Left lobe of liver (tissue), 2 donors: ENCODE results near the gene BCL2L11. TPM values are rescaled to one million over a fixed set of nuclear protein-coding genes. Genes with fewer than 3 reads are reported as not detected.

Source experiments
- ATAC-seq: fragments of 200-7000 bp; cut with Tn5 transposase; one replicate; pipeline ENCODE4 v1.9.1; 2020; ENCODE audit warnings: mild to moderate bottlenecking, moderate library complexity
- DNase-seq: peaks from one replicate; pipeline ENCODE4 v3.0.0-alpha.2; 2020; ENCODE audit warnings: low spot score
- total RNA-seq: library from RNA; stranded (reverse); gene quantifications from one replicate; pipeline ENCODE4 v1.2.1, GENCODE V29; 2021
- donor health status: DM: no; HTN: no; CAD: no; lungs with moderate emphysema.
- donor health status: DM: no; HTN: yes; CAD: no.

BCL2L11 gene
- total RNA-seq, 1 donor from 2014 or later = 9.1 TPM

DNA sequence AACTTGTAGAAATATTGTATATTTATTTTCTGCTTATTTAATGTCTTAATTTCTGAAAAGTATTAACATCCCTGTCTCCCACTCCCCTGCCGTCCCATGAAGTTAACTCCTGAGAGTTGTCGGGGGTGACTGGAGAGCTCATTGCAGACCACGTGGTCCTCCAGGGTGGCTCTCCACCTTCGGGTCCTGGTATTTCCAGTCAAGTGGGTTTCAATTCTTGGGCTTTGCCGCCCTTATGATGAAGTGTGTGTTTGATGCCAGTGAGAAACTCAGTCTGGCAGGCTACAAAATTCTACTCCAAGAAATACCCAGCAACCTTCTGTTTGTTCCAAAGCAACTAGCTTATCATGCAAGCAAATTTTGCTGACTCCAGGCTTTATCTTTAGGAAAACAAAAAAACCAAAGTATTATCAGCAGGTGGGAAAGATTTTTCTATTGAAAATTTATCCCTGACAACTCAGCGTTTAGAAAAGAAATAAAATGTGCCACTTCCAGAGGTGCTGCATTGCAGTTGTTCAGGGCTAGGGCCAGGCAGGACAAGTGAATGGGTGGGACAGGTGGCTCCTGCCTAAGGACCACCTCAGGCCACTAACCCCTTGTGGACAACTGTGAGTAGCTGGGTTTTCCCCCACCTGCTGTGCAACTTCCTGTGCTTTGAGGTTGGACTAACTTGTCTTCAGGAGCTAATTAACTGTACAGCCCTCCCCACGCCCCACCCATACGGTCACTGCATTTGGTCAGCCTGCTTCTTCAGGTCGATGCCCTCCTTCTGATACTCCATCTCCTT is 46.6 kb downstream of the BCL2L11 start:
- DNase-seq (no peak), ATAC-seq (no peak)

DNA sequence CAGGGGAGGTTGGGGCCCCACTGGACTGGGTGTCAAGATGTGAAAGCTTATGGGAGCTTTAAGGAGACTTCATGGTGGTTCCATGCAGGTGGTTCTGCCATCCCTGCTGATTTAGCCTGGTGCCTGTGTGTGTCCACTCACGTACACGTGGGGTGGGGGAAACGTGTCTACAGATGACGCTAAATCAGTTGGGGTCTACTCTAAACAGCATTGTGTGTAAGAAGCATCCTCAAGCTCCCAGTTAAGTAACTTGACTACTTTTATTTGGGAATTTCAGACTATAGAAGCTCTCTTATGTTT is 47.1 kb downstream of the BCL2L11 start:
- no peak for ATAC-seq
- no peak for DNase-seq

DNA sequence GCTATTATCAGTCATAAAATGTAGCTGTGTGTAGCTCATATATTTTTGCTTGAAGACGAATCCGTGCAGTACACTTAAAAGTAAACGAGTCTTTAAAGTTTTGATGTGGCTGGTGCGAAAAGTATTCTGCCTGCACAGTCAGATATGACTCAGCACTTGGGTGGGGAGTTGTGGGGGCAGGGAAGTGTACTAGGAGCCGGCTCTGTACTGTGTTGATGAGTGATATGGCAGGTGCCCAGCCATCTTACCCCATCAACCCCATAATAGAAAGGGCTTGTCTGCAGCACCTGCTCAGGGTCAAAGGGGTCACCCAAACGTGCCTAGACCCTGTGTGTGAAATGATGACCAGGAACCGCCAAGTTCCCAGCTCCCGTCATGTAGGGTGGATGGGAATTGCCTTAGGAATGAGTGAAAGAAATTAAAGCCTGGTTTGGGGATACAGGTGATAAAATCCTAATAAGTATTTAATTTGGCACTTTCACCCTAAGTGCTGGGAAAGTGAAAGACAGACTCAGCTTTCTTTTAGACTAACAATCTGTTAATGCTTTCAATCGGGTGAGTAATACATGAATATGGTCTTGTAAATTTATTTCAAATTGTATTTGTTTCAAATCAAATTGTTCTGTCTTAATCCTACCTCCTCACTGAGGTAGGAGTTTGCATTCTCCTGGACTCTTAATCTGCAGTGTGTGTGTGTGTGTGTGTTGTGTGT is 48.0 kb downstream of the BCL2L11 start:
- DNase-seq = no peak

DNA sequence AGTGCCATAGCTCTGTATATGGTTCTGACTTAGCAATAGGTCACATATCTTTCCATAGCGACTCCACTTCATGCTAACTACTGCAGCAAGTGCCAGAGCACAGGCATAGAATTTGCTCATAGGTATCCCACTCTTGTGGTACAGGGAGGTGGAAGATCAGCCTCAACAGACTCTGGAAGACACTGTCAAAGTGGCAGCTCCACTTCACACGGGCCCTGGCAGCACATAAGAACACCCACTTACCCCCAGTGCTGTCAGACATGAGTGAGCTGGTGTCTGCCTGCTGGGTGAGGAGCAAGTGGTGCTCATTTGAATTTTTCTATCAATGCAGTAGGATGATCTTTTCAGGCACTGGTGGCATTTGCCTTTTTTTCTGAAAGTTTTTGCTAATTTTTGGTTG is 48.6 kb downstream of the BCL2L11 start:
- ATAC-seq (no peak), DNase-seq (no peak)

More for the DNA sequence above, 48.0 kb downstream of the BCL2L11 start:
- peak; percentile 61 for ATAC-seq

DNA sequence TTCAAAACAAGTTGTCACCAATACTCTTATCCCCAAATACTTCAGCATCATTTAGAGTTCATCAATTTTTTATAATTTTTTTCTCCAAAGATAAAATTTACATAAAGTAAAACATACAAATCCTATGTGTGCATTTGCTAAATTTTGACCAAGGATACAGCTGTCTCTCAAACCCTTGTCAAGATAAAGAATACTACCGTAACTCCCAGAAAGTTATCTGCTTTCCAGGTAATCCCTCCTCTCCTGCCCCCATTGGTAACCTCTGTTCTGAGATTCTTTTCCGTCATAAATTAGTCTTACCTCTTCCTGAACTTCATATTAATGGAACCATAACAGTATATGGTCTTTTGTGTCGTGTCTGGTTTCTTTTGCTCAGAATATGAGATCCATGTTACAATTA is 49.2 kb downstream of the BCL2L11 start:
- no peak for DNase-seq
- ATAC-seq = no peak

DNA sequence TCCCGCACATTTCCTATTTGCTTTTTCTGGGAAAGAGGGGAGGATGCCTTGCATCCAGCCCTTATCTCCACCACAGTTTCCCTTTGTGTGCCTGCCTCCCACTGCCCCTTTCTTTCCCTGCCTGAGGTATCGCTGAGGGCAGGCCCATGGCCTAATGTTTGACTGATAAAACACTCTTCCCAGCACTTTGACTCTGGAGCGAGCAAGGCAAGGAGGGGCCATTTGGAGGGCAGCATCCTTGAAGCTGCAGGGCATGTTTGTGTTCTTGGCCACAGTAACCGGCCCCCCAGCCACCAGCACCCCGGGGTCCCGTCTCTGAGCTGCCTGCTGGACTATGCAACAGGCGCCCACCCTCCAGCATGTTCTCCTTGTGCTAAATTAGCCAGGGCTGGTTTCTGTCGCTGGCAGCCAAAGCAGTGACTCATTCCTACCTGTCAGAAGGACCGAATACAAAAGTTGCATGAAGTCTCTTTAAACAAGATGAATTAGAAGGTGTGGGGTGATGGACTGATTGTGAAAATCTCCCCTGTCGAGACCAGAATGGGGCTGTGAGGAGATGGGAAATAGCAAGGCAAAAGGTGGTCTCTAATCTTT is 50.7 kb downstream of the BCL2L11 start:
- DNase-seq (no peak), ATAC-seq (no peak)

DNA sequence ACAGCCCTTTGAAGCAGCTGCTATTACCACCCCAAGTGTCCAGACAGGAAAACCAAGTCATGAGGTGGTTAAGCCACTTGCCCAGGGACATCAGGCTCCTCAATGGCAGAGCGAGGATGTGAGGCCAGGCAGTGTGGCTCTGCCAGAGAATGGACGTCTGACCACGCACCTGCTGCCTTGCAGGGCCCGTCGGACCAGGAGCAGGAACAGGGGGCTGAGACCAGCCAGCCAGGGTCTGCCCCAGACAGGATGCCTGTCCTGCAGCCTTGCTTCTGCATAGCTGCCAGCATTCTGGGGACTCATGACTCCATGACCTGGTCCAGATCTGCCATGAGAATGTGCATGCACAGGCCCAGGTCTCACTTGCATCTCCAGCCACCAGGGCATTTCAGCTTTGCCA is 52.0 kb downstream of the BCL2L11 start:
- ATAC-seq (no peak), DNase-seq (no peak)

DNA sequence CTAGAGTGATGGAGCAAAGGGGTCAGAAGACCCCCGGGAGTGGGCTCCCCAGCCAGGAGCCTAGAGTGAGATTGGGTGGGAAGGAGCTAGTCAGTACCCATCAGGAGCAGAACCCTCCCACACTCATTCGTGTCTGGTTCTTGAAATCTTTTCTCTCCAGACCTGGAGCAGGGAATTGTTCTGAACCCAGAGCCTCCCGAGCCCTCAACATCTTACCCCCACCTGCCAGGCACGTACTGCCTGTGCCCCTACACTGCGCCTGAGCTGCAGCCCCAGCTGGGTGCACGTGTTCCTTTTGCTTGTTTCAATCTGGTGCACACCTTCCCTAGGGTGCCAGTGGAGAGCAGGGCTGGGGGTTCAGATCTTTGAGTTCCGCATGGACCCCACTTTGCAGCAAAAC is 52.6 kb downstream of the BCL2L11 start:
- DNase-seq (no peak), ATAC-seq (no peak)

DNA sequence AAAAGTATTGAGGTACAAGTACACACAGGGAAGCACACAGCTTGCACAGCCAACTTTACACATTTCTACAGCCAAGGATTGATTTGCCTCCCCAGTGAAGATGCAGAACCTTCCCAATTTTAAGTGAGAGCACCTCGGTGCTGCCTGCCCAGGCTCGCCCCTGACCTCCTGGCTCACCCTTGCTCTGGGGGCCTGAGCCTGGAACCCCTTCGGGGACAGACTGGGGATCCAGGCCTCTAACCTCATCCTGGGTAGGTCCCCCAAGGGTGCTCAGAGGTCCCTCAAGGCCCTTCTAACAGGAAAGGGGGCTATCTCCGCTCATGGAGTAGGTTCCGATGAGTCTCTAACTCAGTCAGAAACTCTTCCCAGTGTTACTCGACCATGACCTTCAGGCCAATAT is 53.1 kb downstream of the BCL2L11 start:
- DNase-seq = no peak
- ATAC-seq = no peak

DNA sequence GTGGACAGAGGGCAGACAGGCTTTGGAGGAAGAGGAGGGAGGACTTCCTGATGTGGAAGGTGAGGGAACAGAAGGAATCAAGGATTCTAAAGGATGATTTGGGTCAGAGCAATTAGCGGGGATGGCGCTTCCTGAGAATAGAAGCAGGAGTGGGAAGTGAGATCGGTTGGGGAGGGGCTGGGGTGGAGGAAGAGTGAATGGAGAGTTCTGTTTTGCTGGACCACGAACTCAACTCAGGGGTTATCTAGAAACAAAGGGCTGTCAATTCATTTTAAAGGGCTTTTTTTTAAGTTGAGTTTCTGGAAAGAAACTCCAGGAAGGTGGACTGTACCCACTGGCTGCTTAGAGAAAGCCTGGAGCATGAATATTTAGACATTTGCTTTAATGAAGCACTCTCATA is 54.9 kb downstream of the BCL2L11 start:
- DNase-seq = no peak
- no peak for ATAC-seq

DNA sequence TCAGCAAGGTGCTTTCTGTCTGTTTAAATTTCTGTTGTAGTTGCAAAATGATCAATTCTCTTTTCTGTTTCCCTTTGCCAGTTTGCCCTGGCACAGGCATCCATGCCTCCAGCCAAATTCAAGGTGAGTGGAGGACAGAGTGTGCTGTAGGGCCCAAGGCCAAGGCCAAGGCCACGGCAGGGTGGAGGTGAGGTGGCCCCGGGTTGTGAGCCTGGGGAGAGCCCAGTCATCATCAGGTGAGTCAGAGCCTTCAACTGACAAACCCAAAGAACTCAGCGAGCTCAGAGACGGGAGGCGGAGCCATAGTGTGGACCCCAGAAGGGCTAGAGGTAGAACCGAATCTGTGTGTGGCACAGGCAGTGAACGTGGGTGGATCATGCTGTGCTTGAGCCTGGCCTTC is 55.7 kb downstream of the BCL2L11 start:
- ATAC-seq (peak; percentile 81), DNase-seq (peak; percentile 90)

DNA sequence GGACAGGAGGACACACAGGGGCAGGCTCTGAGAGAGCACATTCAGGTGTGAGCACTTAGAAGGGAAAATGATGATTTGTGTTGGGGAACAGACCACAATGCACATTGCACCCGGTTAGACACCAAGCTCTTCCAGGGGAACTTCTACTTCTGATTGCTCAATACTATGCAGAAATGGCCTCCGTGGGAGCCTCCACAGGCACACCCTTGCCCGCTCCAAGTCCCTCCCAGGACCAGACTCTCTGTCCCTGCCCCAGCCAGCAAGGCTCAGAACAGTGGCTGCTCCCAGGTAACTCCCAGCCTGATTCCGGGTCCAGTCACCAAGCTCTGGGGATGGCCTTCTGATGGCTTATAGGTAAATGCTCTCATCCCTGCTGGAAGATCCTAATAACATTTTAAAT is 56.2 kb downstream of the BCL2L11 start:
- ATAC-seq (peak; percentile 37), DNase-seq (no peak)

DNA sequence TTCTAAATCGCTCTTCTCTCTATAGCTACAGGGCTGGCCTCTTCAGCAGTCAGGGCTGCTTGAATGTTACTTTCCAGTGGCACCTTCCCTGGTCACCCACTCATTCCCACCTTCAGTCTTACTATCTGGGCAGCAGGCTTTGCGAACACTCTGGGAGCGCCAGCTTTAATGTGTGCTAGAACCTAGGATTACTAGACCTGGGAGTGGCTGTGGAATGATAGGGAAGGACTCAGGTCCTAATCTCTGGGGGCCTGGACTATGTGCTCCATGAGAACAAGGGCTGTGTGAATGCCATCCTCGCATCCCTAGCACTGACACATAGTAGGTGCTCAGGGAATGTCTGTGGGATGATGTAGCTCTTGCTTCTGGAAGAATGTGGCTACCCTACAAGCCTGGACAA is 57.6 kb downstream of the BCL2L11 start:
- no peak for ATAC-seq
- no peak for DNase-seq

DNA sequence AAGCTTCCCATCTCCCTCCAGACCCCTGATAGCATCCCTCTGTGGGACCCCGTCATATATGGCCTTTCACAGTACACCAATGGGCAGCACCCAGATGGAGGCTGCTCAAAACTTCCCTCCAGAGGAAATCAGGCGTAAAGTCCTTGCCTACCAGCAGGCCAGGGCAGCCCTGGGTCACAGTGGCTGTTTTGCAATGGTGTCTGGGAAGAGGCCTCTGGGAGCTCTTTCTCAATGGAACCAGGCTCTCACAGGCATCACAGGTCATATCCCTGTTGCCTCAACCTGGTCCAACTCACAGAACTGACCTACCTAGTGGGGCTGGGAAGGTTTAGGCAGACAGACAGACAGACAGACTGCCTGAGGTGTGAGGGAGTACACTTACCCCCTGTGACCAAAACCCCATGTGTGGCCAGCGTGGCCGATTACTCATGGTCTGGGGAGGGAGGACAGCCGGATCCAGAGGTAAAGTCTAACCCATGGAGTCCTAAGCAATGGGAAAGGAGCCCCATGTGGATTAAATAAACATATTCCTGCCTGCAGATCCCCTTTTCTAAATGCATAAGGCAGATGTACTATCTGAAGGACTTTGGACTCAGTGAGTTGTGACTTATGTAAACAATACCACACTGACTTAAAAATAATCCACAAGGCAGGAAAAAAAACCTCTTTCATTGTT is 58.2 kb downstream of the BCL2L11 start:
- DNase-seq (peak; percentile 92), ATAC-seq (peak; percentile 74)

DNA sequence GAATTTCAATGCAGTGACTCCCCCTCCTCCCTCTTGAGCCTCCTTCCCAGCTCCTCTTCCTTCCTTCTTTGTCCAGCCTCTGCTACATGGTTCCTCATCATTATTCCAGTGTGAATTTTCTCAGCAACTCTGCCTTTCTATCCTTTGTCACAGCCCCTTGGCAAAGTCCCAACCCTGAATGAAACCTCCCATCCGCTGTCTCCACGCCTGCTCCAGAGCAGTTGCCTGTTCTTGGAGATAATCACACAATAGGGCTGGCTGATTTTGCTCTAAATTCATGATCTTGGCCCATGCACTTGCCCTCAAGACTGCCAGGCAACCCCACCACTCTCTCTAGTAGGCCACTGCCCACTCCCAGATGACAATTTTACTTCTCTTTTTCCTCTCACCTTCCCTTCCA is 61.4 kb downstream of the BCL2L11 start:
- DNase-seq (no peak), ATAC-seq (no peak)

DNA sequence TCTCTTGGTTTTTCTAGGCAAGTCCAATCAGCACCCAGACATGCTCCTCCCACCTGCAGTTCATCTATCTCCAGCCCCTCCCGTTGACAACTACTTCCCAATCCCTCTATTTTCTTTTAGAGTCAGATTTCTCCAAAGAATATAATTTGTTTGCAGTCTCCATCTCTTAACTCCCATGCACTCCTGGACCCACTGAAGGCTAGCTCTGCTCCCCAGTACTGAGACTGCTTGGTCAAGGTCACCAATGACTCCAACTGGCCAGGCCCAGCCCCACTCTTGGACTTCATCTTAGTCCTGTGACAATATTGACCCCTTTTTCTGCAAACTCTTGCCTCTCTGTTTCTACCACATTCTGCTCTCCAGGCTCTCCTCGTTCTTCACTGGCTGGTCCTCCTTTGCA is 62.0 kb downstream of the BCL2L11 start:
- DNase-seq = no peak
- ATAC-seq = no peak

DNA sequence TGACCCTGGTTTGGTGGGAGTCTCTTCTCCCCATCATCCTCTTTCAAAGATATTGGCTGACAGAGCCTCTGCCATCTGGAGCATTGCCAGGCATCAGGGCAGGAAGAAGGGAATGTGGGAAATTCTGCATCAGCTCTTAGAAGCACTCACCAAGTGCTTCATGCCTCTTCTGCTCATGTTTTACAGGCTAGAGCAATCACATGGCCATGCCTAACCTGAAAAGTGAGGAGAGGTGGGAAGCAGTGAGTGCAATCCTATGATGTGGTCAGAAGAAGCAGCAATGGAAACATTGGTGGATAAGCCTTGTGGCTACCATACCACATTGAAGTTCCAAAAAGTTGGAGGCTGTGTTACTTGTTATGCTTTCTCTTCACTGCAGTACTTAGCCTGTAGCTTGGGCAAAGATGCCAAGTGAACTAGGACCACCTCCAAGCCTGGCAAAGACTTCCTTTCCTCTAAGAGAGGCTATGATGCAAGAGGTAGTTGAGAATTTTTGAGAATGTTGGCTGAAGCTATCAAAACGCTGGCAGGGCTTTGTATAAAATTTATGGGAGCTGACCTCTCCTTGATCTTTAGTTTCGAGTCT is 64.1 kb downstream of the BCL2L11 start:
- ATAC-seq = peak; percentile 45
- no peak for DNase-seq

DNA sequence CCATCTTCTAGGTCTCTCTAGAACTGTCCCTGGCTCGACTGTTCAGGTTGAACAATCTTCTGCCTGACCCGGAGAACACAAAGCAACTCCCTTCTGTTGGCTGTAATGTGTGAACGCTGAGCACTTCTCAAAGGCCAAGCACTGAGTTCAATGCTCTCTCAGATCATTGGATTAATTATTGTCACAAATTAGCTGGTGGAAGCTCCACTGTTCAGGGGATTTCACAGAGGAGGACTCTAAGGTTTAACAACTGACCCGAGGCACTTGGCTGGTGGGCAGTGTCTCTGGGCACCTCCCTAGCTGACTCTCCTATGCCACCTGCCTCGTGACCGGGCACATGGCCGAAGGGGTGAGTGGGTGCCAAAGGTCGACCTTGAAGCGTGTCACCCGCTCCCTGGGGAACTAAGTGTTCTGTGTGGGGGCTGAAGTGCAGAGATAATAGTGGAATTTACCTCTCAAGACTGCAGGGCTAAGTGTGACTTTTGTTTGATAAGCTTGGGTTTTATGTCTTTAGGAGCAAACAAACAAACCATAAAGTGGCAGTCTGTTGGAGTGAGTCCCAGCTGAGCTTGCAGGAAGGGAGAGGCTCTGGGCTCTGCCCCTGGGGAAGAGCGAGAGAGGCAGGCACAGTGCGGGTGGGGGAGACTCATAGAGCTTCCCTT is 64.8 kb downstream of the BCL2L11 start:
- DNase-seq = peak; percentile 74

DNA sequence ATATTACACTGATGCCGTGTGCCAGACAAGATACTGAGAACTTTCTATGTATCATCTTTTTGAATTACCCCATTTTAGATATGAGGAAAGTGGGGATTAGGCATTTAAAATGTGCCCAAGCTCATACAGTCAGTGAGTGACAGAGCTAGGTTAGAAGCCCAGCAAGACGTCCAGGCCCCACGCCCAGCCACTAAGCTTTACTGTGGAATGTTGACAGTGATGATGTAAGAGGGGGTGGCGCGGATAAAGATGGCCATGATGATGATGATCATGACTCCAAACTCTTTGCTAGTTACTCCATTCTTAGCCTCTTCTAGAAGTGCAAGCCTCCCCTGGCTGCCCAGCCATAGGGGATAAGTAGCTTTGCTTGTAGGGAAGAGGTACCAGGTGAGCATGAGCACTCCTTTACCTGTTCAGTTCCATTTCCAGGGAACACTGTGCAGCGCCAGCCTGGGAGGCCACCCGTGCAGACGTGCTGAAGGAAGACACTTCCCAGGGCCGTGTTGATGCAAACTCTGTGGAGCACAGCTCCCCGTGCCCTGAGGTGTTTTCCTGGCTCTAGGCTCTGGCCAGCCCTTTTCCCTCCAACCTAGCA is 65.5 kb downstream of the BCL2L11 start:
- DNase-seq (no peak), ATAC-seq (no peak)

More for the DNA sequence above, 64.8 kb downstream of the BCL2L11 start:
- ATAC-seq = peak; percentile 81

DNA sequence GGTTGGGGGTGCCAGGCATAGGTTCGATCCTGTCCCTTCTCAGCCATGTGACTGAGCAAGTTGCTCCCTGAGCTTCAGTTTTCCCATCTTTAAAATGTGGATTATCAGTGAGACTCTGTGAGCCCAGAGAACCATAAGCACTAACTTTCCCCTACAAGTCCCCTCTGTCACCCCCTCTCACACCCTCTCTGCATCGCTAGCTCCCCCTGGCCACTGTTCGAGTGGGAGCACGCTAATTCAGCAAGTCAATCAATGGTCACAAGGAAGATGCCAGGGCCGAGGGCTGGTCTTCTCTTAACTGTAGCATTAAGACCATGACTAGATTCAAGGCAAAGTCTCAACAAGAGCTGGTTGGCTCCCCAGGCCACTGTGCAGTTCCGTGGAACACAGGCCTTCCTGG is 66.2 kb downstream of the BCL2L11 start:
- ATAC-seq = no peak
- no peak for DNase-seq
